GM18909 (cell line): ENCODE data around the gene POLR2J2.
"Not testable (repeated sequence)": the region's sequence is repeated elsewhere in the genome, so short reads cannot be mapped to it uniquely, and the experiment has no call there.

Experiments
- ATAC-seq: cut with Tn5 transposase; IDR thresholded peaks from one replicate; pipeline ENCODE4 v1.9.1; 2021; ENCODE audit warnings: mild to moderate bottlenecking; ENCODE audit not compliant: unreplicated experiment, poor library complexity

The POLR2J2 gene

GRCh38 chr7:102671166-102671955, at the start of gene POLR2J2:
Gene POLR2J2 (minus strand): TSS chr7:102671663. CDS start chr7:102671601, 62 bp downstream.
- ATAC-seq, result peak; percentile 82

- not testable (repeated sequence) for ATAC-seq
Measured at GRCh38 chr7:102718491-102718890, 47.0 kb upstream of the POLR2J2 start.

GRCh38 chr7:102715718-102716117, 44.3 kb upstream of the POLR2J2 start:
- peak; percentile 64 for ATAC-seq

GRCh38 chr7:102714774-102715522, 43.5 kb upstream of the POLR2J2 start:
- not testable (repeated sequence) for ATAC-seq

GRCh38 chr7:102713691-102714080, 42.2 kb upstream of the POLR2J2 start:
- ATAC-seq, result peak; percentile 73

- peak; percentile 83 for ATAC-seq
Measured at GRCh38 chr7:102713011-102713690, 41.7 kb upstream of the POLR2J2 start.

DNA sequence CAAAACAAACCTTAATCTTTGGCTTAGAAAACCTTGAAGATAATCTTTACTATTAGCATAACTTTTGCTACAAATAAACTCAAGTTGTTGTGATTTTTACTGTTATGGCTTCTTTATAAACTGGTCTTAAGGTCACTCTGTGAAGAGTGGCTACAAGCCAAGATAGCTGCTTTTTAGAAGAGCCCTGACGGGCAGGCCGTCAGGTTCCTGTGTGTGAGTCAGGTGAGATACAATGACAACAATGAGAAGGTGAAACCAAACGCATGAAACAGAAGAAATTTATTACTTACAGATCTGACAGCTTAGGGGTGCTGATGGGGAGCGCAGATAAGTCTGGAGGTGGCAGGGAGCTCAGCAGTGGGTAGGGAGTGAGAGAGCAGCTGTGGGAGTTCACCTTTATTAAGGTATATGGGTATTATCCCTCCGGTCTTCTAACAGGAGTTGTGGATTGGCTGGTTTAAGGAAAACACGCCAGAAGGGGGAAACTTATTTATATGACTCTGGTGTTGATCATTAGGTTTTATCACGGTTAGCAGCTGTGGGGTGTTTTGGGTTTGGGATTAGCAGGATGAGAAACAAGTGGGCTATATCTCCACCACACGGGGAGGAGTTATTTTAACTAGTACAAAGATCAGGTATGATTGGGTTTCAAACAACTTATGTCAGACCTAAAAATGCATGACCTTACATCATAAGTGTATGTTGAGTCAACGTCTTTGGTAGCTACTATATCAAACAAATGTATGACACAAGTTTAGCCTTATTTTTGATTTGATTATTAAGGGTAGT, 27.7 kb upstream of the POLR2J2 start:
- ATAC-seq, result not testable (repeated sequence)

- ATAC-seq, result not testable (repeated sequence)
Measured at GRCh38 chr7:102697642-102698512, 26.4 kb upstream of the POLR2J2 start.

- not testable (repeated sequence) for ATAC-seq
Measured at GRCh38 chr7:102696009-102696408, 24.5 kb upstream of the POLR2J2 start.

GRCh38 chr7:102695033-102695552, 23.6 kb upstream of the POLR2J2 start:
- ATAC-seq, result peak; percentile 80

DNA sequence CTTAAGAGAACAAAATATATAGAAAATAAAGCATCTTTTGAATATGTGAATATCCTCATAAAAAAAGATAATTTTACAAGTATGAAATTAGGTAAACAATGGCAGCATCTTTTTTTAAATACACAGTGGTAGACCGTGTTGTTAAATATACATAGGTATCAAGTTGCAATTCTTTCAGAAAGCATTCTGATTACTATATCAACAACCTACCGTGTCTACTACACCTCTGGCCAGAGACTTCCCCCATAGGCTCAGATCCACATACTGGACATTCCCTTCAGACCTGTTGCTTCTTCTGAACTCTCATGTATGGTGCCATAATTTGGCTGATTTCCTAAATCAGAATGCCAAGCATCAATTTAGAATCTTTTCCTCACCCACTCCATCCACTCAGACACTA, 22.5 kb upstream of the POLR2J2 start:
- ATAC-seq, result not testable (repeated sequence)

DNA sequence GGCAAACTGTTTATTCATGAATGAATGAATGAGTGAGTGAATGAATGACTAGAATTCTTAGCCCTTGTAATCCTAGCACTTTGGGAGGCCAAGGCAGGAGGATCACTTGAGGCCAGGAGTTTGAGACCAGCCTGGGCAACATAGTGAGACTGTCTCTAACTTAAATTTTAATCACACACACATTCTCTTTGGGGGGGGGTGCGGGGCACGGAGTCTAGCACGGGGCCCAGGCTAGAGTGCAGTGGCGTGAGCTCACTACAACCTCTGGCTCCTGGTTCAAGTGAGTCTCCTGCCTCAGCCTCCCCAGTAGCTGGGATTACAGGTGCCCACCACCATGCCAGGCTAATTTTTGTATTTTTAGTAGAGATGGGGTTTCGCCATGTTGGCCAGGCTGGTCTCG, 19.1 kb upstream of the POLR2J2 start:
- not testable (repeated sequence) for ATAC-seq

GRCh38 chr7:102689436-102690282, 18.2 kb upstream of the POLR2J2 start:
- ATAC-seq, result peak; percentile 69

- ATAC-seq, result peak; percentile 77
Measured at GRCh38 chr7:102688299-102689036, 17.0 kb upstream of the POLR2J2 start.

GRCh38 chr7:102682560-102682959, 11.1 kb upstream of the POLR2J2 start:
- not testable (repeated sequence) for ATAC-seq

DNA sequence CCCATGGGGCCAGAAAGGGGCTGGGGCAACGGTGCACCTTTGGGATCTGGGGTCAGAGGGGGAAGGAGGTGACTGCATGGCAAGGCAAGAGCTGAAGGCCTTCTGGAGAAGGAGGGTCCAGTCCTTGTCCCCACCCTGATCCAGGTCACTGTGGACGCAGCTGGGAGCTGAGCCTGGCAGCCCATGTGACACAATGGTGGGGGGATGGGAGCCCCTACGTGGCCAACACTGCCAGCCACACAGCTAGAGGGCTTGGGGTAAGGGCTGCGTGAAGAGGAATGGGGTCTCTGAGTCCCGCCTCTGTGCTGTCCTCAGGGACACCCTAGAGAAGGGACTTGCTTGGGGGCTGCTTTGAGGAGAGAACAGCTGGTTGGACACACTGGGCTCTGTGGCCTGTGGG, 9.3 kb upstream of the POLR2J2 start:
- not testable (repeated sequence) for ATAC-seq

DNA sequence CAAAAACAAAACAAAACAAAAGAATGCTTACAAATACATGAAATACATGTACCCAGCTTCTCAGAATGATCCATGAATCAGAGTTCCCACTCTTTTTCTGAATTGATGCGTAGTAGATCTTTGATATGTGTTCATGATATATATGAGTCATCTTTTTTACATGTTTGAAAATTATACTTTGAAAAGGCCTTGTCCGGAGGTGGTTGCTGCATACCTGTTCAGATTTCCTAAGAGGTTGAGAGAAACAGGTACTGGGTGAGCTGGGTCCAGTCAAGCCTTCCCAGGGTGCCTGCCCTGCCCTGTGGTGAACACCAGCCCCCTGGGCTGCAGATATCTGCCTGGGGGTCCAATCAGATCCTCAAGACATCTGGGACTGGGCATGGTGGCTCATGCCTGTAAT, 4.1 kb upstream of the POLR2J2 start:
- not testable (repeated sequence) for ATAC-seq
